ENCODE results near the gene OR2T5.
"Not testable (repeated sequence)": the region's sequence is repeated elsewhere in the genome, so short reads cannot be mapped to it uniquely, and the experiment has no call there.

The OR2T5 gene

GRCh38 chr1:248507773-248508172 lies 19.4 kb downstream of the OR2T5 start, which contains the start of gene OR2G6:
TSS of gene OR2G6 (plus strand) at chr1:248508073. CDS start at chr1:248521647, 13,574 bp downstream.
- not testable (repeated sequence) for DNase-seq (ENCODE audit: low spot score)

GRCh38 chr1:248510217-248510616 lies 21.8 kb downstream of the OR2T5 start:
- DNase-seq (ENCODE audit: low spot score): not testable (repeated sequence)

GRCh38 chr1:248521856-248522255 lies 33.5 kb downstream of the OR2T5 start:
- no peak for DNase-seq (ENCODE audit: low spot score)

- not testable (repeated sequence) for DNase-seq (ENCODE audit: low spot score)
Measured at GRCh38 chr1:248537449-248537848, 49.1 kb downstream of the OR2T5 start.

All from AG20443 (cell line).